ENCODE measurements around the gene TOPBP1.
A peak's percentile ranks its signal among the peaks of the same experiment; 100 is the strongest.
"Not testable (repeated sequence)": the region's sequence is repeated elsewhere in the genome, so short reads cannot be mapped to it uniquely, and the experiment has no call there.

The TOPBP1 gene

GRCh38 chr3:133568294-133569014, 93.3 kb downstream of the TOPBP1 start:
- DNase-seq, result peak; percentile 99

- DNase-seq, result no peak
Measured at GRCh38 chr3:133563816-133564215, 97.9 kb downstream of the TOPBP1 start.

DNA sequence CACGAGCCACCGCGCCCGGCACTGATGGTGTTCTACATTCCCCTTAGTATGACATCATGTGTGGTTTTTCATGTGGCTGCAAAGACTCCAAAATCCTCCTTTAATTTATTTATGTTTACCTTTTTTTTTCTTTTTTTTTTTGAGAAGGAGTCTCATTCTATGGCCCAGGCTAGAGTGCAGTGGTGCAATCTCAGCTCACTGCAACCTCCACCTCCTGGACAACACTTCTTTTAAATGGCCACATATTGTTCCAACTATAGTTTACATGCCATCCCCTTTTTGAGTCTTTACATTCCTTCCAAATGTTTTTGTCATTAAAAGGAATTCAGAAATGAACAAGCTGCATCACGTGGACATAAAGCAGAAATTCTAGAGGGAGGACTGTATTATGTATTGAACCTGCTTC, 98.6 kb downstream of the TOPBP1 start:
- DNase-seq, result peak; percentile 77

GRCh38 chr3:133562376-133562775, 99.4 kb downstream of the TOPBP1 start:
- DNase-seq, result no peak

DNA sequence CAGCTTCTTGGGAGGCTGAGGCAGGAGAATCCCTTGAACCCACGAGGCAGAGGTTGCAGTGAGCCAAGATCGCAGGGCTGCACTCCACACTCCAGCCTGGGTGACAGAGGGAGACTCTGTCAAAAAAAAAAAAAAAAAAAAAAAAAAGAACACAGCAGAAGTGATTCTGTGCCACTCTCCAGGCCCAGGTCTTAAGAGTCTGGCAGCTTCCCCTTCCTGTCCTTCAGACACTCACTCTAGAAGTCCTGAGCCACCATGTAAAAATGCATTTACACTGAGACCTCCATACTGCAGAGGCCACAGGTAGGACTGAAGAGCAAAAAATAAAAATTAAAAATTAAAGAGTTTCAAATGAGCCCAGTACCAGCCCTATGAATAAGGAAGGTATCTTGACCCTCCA, 100.1 kb downstream of the TOPBP1 start:
- no peak for DNase-seq

DNA sequence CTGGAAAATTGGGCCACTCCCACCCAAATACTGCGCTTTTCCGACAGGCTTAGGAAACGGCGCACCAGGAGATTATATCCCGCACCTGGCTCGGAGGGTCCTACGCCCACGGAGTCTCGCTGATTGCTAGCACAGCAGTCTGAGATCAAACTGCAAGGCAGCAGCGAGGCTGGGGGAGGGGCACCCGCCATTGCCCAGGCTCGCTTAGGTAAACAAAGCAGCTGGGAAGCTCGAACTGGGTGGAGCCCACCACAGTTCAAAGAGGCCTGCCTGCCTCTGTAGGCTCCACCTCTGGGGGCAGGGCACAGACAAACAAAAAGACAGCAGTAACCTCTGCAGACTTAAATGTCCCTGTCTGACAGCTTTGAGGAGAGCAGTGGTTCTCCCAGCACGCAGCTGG, 110.2 kb downstream of the TOPBP1 start:
- not testable (repeated sequence) for DNase-seq

All from HCEC 1CT (cell line).